Mucosa of stomach (tissue), 1 donor: Measurements from ENCODE around the gene MGMT.

Experiments used
- H3K27me3 ChIP-seq: one replicate; pipeline ENCODE4 v1.7.0; 2013; ENCODE audit warnings: mild to moderate bottlenecking, low read length; ENCODE audit not compliant: control insufficient read depth, insufficient read depth
- H3K36me3 ChIP-seq: one replicate; pipeline ENCODE4 v1.7.0; 2013; ENCODE audit warnings: low read length; ENCODE audit not compliant: control insufficient read depth, insufficient read depth
- H3K4me1 ChIP-seq: one replicate; pipeline ENCODE4 v1.7.0; 2013; ENCODE audit warnings: mild to moderate bottlenecking, low read length; ENCODE audit not compliant: control insufficient read depth, insufficient read depth
- H3K4me3 ChIP-seq: one replicate; pipeline ENCODE4 v1.7.0; 2013; ENCODE audit warnings: low read length
- H3K9ac ChIP-seq: one replicate; pipeline ENCODE4 v1.7.0; 2013; ENCODE audit warnings: mild to moderate bottlenecking, low read length, moderate library complexity
- H3K9me3 ChIP-seq: one replicate; pipeline ENCODE4 v1.7.0; 2013; ENCODE audit warnings: mild to moderate bottlenecking, low read length, moderate library complexity; ENCODE audit not compliant: control insufficient read depth
- donor health status: Pancreatic carcinoma.

MGMT gene

GRCh38 chr10:129766611-129767550 is 299.8 kb downstream of the MGMT start:
- Histone ChIP-seq H3K36me3 (no peaks in the 10 kb centered on the region), H3K4me1 (no peaks in the 10 kb centered on the region), H3K9ac (no peak overlapping the region), H3K9me3 (no peaks in the 10 kb centered on the region), H3K27me3 (no peaks in the 10 kb centered on the region), H3K4me3 (no peak overlapping the region)

GRCh38 chr10:129767751-129768150 is 300.7 kb downstream of the MGMT start:
- no peaks in the 10 kb centered on the region for H3K9me3 ChIP-seq
- H3K36me3 ChIP-seq: no peaks in the 10 kb centered on the region
- H3K4me3 ChIP-seq: no peak overlapping the region
- no peaks in the 10 kb centered on the region for H3K27me3 ChIP-seq
- no peaks in the 10 kb centered on the region for H3K4me1 ChIP-seq
- no peak overlapping the region for H3K9ac ChIP-seq

- Histone ChIP-seq H3K36me3 (no peaks in the 10 kb centered on the region), H3K9ac (no peak overlapping the region), H3K4me1 (no peaks in the 10 kb centered on the region), H3K4me3 (no peak overlapping the region), H3K9me3 (no peaks in the 10 kb centered on the region), H3K27me3 (no peaks in the 10 kb centered on the region)
Observed at GRCh38 chr10:129768437-129769355, 301.7 kb downstream of the MGMT start.

GRCh38 chr10:129769381-129770116 is 302.5 kb downstream of the MGMT start:
- Histone ChIP-seq H3K9ac (no peak overlapping the region), H3K4me1 (no peaks in the 10 kb centered on the region), H3K4me3 (no peak overlapping the region), H3K9me3 (no peaks in the 10 kb centered on the region), H3K36me3 (no peaks in the 10 kb centered on the region), H3K27me3 (no peaks in the 10 kb centered on the region)

- no peaks in the 10 kb centered on the region for H3K27me3 ChIP-seq
- H3K4me1 ChIP-seq: no peaks in the 10 kb centered on the region
- H3K9ac ChIP-seq: no peak overlapping the region
- no peak overlapping the region for H3K4me3 ChIP-seq
- H3K36me3 ChIP-seq: no peaks in the 10 kb centered on the region
- no peaks in the 10 kb centered on the region for H3K9me3 ChIP-seq
Observed at GRCh38 chr10:129770286-129770685, 303.2 kb downstream of the MGMT start.

GRCh38 chr10:129771024-129771423 is 304.0 kb downstream of the MGMT start:
- Histone ChIP-seq H3K4me1 (no peaks in the 10 kb centered on the region), H3K9me3 (no peaks in the 10 kb centered on the region), H3K9ac (no peak overlapping the region), H3K36me3 (no peaks in the 10 kb centered on the region), H3K27me3 (no peaks in the 10 kb centered on the region), H3K4me3 (no peak overlapping the region)

GRCh38 chr10:129771576-129771975 is 304.5 kb downstream of the MGMT start:
- Histone ChIP-seq H3K4me1 (no peaks in the 10 kb centered on the region), H3K27me3 (no peaks in the 10 kb centered on the region), H3K36me3 (no peaks in the 10 kb centered on the region), H3K4me3 (no peak overlapping the region), H3K9ac (no peak overlapping the region), H3K9me3 (no peaks in the 10 kb centered on the region)

- Histone ChIP-seq H3K4me1 (no peaks in the 10 kb centered on the region), H3K9ac (no peak overlapping the region), H3K9me3 (no peaks in the 10 kb centered on the region), H3K4me3 (no peak overlapping the region), H3K27me3 (no peaks in the 10 kb centered on the region), H3K36me3 (no peaks in the 10 kb centered on the region)
Observed at GRCh38 chr10:129771991-129772431, 305.0 kb downstream of the MGMT start.

GRCh38 chr10:129772468-129773358 is 305.7 kb downstream of the MGMT start:
- H3K4me1 ChIP-seq: no peaks in the 10 kb centered on the region
- H3K4me3 ChIP-seq: no peak overlapping the region
- no peaks in the 10 kb centered on the region for H3K27me3 ChIP-seq
- no peak overlapping the region for H3K9ac ChIP-seq
- no peaks in the 10 kb centered on the region for H3K36me3 ChIP-seq
- no peaks in the 10 kb centered on the region for H3K9me3 ChIP-seq

GRCh38 chr10:129773359-129773990 is 306.4 kb downstream of the MGMT start:
- no peaks in the 10 kb centered on the region for H3K27me3 ChIP-seq
- no peak overlapping the region for H3K9ac ChIP-seq
- no peaks in the 10 kb centered on the region for H3K36me3 ChIP-seq
- no peak overlapping the region for H3K4me3 ChIP-seq
- no peaks in the 10 kb centered on the region for H3K4me1 ChIP-seq
- no peaks in the 10 kb centered on the region for H3K9me3 ChIP-seq
